GM13977 (cell line): Measurements from ENCODE around the gene RAB5B.

ENCODE experiments used
- DNase-seq: peaks from one replicate; pipeline ENCODE4 v3.0.0; 2012; ENCODE audit warnings: low spot score
- in situ Hi-C: fragments of 300-500 bp; cut with MboI; formaldehyde crosslinking; loops from one replicate; pipeline ENCODE4 v1.12.0; 2022; ENCODE audit warnings: low sequenced_read_pairs, low pct_unique_long_range_greater_than_20kb, mixed read lengths, inconsistent platforms; ENCODE audit not compliant: unreplicated experiment
- TF ChIP-seq, protein P1 (sequence below): IDR thresholded peaks from 2 replicates; pipeline ENCODE4 v1.5.1; 2012; ENCODE audit warnings: mild to moderate bottlenecking, control low read depth; ENCODE audit not compliant: insufficient read depth; ENCODE audit errors: extremely low read depth, missing control alignments

Gene RAB5B

DNA sequence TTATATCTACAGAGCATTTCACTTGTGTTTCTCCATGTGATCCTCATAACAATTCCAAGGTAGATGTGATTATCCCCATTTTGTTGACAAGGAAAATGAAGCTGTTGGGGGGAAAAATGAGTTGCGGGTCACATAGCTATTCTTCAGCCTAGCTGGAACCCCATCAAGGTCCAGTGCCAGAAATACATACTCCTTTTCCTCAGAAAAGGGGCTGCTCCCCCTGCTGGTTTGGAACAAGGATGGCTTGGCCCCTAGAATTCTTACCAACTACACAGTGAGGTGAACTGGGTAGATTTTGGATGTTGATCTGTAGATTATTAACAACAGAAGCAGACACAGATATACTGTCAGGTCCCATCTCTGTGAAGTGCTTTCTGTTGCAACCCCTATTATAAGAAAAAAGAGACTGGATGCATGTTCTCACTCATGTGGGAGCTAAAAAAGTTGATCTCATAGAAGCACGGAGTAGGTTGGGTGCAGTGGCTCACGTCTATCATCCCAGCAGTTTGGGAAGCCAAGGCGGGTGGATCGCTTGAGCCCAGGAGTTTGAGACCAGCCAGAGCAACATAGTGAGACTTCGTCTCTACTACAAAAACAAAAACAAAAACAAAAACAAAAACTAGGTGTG is 55.9 kb downstream of the RAB5B start:
- DNase-seq = peak; percentile 71
- TF ChIP-seq, protein P1, sequence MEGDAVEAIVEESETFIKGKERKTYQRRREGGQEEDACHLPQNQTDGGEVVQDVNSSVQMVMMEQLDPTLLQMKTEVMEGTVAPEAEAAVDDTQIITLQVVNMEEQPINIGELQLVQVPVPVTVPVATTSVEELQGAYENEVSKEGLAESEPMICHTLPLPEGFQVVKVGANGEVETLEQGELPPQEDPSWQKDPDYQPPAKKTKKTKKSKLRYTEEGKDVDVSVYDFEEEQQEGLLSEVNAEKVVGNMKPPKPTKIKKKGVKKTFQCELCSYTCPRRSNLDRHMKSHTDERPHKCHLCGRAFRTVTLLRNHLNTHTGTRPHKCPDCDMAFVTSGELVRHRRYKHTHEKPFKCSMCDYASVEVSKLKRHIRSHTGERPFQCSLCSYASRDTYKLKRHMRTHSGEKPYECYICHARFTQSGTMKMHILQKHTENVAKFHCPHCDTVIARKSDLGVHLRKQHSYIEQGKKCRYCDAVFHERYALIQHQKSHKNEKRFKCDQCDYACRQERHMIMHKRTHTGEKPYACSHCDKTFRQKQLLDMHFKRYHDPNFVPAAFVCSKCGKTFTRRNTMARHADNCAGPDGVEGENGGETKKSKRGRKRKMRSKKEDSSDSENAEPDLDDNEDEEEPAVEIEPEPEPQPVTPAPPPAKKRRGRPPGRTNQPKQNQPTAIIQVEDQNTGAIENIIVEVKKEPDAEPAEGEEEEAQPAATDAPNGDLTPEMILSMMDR = peak; percentile 67
- in situ Hi-C loops = loop anchor here (25.0 kb wide), 1 partner anchor 292 kb away; the partner anchor contains the start of genes CD63 and GDF11

DNA sequence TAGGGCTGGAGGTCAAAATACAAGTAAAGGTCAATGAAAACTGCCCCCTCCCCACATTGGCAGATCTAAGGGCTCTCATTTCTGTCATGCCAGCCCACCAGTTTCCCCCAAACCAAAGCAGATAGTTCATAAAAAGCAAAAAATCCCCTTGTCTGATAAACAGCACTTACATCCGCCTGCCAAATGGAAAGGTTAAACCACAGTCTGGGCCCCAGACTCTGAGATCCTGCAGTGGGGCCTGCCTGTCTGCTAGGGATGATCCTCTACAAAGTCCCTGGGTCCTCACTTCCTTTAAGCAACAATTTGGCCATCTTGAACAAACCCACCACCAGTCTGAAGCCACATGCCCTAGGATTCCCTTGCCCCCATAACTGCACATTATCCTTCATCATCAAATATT is 58.1 kb downstream of the RAB5B start:
- in situ Hi-C loops = loop anchor here (25.0 kb wide), 1 partner anchor 295 kb away; the partner anchor contains the start of genes CD63 and GDF11
- TF ChIP-seq, protein P1 = no peak
- no peak for DNase-seq

DNA sequence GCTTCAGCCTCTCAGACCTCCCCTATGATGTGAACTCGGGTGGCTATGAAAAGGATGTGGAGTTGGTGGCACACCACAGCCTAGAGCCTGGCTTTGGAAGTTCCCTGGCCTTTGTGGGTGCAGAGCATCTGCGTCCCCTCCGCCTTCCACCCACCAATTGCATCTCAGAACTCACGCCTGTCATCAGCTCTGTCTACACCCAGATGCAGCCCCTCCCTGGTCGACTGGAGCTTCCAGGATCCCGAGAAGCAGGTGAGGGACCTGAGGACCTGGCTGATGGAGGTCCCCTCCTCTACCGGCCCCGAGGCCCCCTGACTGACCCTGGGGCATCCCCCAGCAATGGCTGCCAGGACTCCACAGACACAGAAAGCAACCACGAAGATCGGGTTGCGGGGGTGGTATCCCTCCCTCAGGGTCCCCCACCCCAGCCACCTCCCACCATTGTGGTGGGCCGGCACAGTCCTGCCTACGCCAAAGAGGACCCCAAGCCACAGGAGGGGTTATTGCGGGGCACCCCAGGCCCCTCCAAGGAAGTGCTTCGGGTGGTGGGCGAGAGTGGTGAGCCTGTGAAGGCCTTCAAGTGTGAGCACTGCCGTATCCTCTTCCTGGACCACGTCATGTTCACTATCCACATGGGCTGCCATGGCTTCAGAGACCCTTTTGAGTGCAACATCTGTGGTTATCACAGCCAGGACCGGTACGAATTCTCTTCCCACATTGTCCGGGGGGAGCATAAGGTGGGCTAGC is 60.9 kb downstream of the RAB5B start:
- TF ChIP-seq, protein P1 = no peak
- no peak for DNase-seq
- in situ Hi-C loops = loop anchor here (5.0 to 25.0 kb wide), 2 partner anchors 32 to 297 kb away; partner anchors contain the start of genes CD63 and GDF11

DNA sequence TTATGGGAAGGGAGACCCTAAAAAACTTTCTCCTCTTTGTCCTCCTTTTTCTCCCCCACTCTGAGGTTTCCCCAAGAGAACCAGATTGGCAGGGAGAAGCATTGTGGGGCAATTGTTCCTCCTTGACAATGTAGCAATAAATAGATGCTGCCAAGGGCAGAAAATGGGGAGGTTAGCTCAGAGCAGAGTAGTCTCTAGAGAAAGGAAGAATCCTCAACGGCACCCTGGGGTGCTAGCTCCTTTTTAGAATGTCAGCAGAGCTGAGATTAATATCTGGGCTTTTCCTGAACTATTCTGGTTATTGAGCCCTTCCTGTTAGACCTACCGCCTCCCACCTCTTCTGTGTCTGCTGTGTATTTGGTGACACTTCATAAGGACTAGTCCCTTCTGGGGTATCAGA is 63.3 kb downstream of the RAB5B start:
- in situ Hi-C loops = loop anchor here (5.0 to 25.0 kb wide), 2 partner anchors 35 to 300 kb away; partner anchors contain the start of genes CD63 and GDF11
- TF ChIP-seq, protein P1 = no peak
- DNase-seq = no peak

DNA sequence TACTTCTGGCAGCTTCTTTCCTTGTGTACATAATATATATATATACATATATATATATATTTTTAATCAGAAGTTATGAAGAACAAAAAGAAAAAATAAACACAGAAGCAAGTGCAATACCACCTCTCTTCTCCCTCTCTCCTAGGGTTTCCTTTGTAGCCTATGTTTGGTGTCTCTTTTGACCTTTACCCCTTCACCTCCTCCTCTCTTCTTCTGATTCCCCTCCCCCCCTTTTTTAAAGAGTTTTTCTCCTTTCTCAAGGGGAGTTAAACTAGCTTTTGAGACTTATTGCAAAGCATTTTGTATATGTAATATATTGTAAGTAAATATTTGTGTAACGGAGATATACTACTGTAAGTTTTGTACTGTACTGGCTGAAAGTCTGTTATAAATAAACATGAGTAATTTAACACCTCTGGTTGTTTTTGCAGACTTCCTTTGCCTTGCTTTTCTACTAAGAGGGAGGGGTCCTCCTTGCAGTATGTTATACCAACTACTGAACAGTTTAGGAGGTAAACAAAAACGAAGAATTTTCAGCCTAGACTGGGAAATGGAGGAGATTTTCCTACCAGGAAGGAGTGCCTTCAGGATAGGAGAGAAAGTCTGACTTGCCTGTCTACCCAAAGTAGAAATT is 64.3 kb downstream of the RAB5B start:
- TF ChIP-seq, protein P1 = no peak
- no peak for DNase-seq
- in situ Hi-C loops = loop anchor here (5.0 to 25.0 kb wide), 2 partner anchors 36 to 301 kb away; partner anchors contain the start of genes CD63 and GDF11

DNA sequence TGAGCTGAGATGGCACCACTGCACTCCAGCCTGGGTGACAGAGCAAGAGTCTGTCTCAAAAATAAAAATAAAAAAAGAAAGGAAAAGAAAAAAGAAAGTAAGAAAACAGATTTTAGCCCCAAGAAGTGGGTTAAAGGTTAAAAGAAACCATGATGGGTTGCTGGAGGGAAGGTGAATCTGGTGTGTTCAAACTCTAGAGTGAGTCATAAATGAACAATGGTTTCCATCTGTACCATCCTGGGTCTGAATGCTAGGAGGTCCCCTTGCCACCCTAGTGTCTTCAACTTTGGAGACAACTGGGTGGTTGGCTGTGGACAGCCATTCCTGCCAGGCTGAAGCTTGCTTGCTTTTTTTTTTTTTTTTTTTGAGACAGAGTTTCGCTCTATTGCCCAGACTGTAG is 66.3 kb downstream of the RAB5B start:
- in situ Hi-C loops = loop anchor here (25.0 kb wide), 1 partner anchor 303 kb away; the partner anchor contains the start of genes CD63 and GDF11
- no peak for DNase-seq
- TF ChIP-seq, protein P1 = no peak
